PC-3 (cell line): Measurements from ENCODE around the gene EHHADH. TPM values are rescaled to one million over a fixed set of nuclear protein-coding genes. Genes with fewer than 3 reads are reported as not detected.
A peak's percentile ranks its signal among the peaks of the same experiment; 100 is the strongest.
"Not testable (repeated sequence)": the region's sequence is repeated elsewhere in the genome, so short reads cannot be mapped to it uniquely, and the experiment has no call there.

ENCODE experiments used
- ATAC-seq: fragments of 200-7000 bp; cut with Tn5 transposase; 2 replicates; pipeline ENCODE4 v1.9.1; 2020; ENCODE audit warnings: mild to moderate bottlenecking, moderate library complexity
- BruUV-seq: library from RNA; stranded (reverse); fragments of 400-500 nt; replicated peaks from 2 replicates; lab custom pipeline; 2021; lab: Mats Ljungman, UMichigan
- CTCF ChIA-PET: fragments of 300-600 bp; sonication (Branson Sonifier 250); formaldehyde crosslinking; loops from one replicate; lab custom pipeline; 2022; ENCODE audit warnings: antibody characterized with exemption; lab: Charles Lee
- POLR2A ChIA-PET: fragments of 300-600 bp; sonication (Branson Sonifier 250); formaldehyde crosslinking; loops from one replicate; lab custom pipeline; 2022; ENCODE audit warnings: antibody characterized with exemption; ENCODE audit not compliant: unreplicated experiment; lab: Charles Lee
- DNase-seq: peaks from one replicate; pipeline ENCODE4 v3.0.0-alpha.2; 2015
- H2AFZ ChIP-seq: fragments of 300-600 bp; sonication (generic); 2 replicates; pipeline ENCODE4 v1.6.0; 2016; ENCODE audit warnings: antibody characterized with exemption, low read length
- H3F3A ChIP-seq: fragments of 300-600 bp; sonication (generic); one replicate; pipeline ENCODE4 v1.6.0; 2017; ENCODE audit warnings: antibody characterized with exemption, low read length, control low read depth, mild to moderate bottlenecking; ENCODE audit not compliant: unreplicated experiment
- H3K27ac ChIP-seq: fragments of 300-600 bp; sonication (generic); 2 replicates; pipeline ENCODE4 v1.5.1; 2016; ENCODE audit warnings: mild to moderate bottlenecking, low read length
- H3K27me3 ChIP-seq: fragments of 300-600 bp; sonication (generic); 2 replicates; pipeline ENCODE4 v1.6.1; 2016; ENCODE audit warnings: low read length, mixed read lengths
- H3K36me3 ChIP-seq: fragments of 300-600 bp; sonication (generic); 2 replicates; pipeline ENCODE4 v1.6.1; 2016; ENCODE audit warnings: low read depth, mixed run types, low read length, mixed read lengths
- H3K4me1 ChIP-seq: fragments of 300-600 bp; sonication (generic); 2 replicates; pipeline ENCODE4 v1.5.1; 2016; ENCODE audit warnings: low read length; ENCODE audit not compliant: insufficient read depth
- H3K4me2 ChIP-seq: fragments of 300-600 bp; sonication (generic); 2 replicates; pipeline ENCODE4 v1.6.0; 2016; ENCODE audit warnings: low read length
- H3K4me3 ChIP-seq: fragments of 300-600 bp; sonication (generic); 2 replicates; pipeline ENCODE4 v1.5.1; 2016; ENCODE audit warnings: mild to moderate bottlenecking, low read length, mixed read lengths
- H3K79me2 ChIP-seq: fragments of 300-600 bp; sonication (generic); 2 replicates; pipeline ENCODE4 v1.6.1; 2017; ENCODE audit warnings: low read length, mixed read lengths
- H3K9ac ChIP-seq: fragments of 300-600 bp; sonication (generic); 2 replicates; pipeline ENCODE4 v1.6.0; 2016; ENCODE audit warnings: mild to moderate bottlenecking, low read length
- H3K9me2 ChIP-seq: fragments of 300-600 bp; sonication (generic); replicated peaks from 2 replicates; pipeline ENCODE4 v1.6.1; 2016; ENCODE audit warnings: mixed run types, low read length, mixed read lengths
- H3K9me3 ChIP-seq: fragments of 300-600 bp; sonication (generic); 2 replicates; pipeline ENCODE4 v1.6.1; 2016; ENCODE audit warnings: low read length, mixed read lengths
- H4K20me1 ChIP-seq: fragments of 300-600 bp; sonication (generic); 2 replicates; pipeline ENCODE4 v1.6.1; 2016; ENCODE audit warnings: low read length, mixed read lengths
- CTCF ChIP-seq: fragments of 300-600 bp; sonication (generic); conservative IDR thresholded peaks from 2 replicates; pipeline ENCODE4 v1.5.1; 2017; ENCODE audit warnings: antibody characterized with exemption, low read depth, mild to moderate bottlenecking, low read length
- EZH2 ChIP-seq: fragments of 300-600 bp; sonication (generic); IDR thresholded peaks from one replicate; pipeline ENCODE4 v1.6.1; 2017; ENCODE audit warnings: antibody characterized with exemption, mild to moderate bottlenecking, low read length; ENCODE audit not compliant: unreplicated experiment
- EZH2phosphoT487 ChIP-seq: fragments of 300-600 bp; sonication (generic); IDR thresholded peaks from 2 replicates; pipeline ENCODE4 v1.6.1; 2018; ENCODE audit warnings: mild to moderate bottlenecking, antibody characterized with exemption, low read length, borderline replicate concordance
- intact Hi-C: fragments of 100-400 bp; cut with micrococcal nuclease; formaldehyde crosslinking; loops from 2 replicates; pipeline ENCODE4 v1.9.0; 2023
- total RNA-seq: library from RNA; depleted of rRNA; stranded (reverse); fragments of >200 nt; gene quantifications from 2 replicates; pipeline ENCODE4 v1.2.3, GENCODE V29; 2014

The EHHADH gene
- total RNA-seq, 1 experiment from 2014 or later = 7.1 TPM

- ATAC-seq = no peak
- DNase-seq = no peak
- POLR2A ChIA-PET = interaction anchor here (0.5 kb wide), 1 partner anchor 100 kb away, joined by 3 read pairs; no protein-coding TSS in a partner anchor
- no TSS peak for BruUV-seq
- Histone ChIP-seq H3F3A (no peaks in the 10 kb centered on the region), H3K27me3 (no peaks in the 10 kb centered on the region), H3K27ac (no peak overlapping the region), H3K36me3 (no peaks in the 10 kb centered on the region), H2AFZ (no peak overlapping the region), H4K20me1 (no peaks in the 10 kb centered on the region), H3K9ac (no peak overlapping the region), H3K4me3 (no peak overlapping the region), H3K4me2 (no peak overlapping the region), H3K9me3 (no peaks in the 10 kb centered on the region), H3K79me2 (no peaks in the 10 kb centered on the region), H3K4me1 (peaks cover 5% of the 10 kb centered on the region), H3K9me2 (no peaks in the 10 kb centered on the region)
- TF ChIP-seq EZH2phosphoT487 = no peak
- TF ChIP-seq CTCF = no peak
- no peak for TF ChIP-seq EZH2
- intact Hi-C loops = no loop called here
- CTCF ChIA-PET = no interaction called here
Observed at GRCh38 chr3:185257334-185257733, 3.5 kb upstream of the EHHADH start.

- ATAC-seq = no peak
- H3K4me3 ChIP-seq = peak overlapping the region; percentile 98; the same call in 1 of the 2 replicates
- peaks cover 5% of the 10 kb centered on the region for H3K4me1 ChIP-seq
- H3K27ac ChIP-seq = no peak overlapping the region
- no peaks in the 10 kb centered on the region for H3K9me3 ChIP-seq
- peak overlapping the region; percentile 98 for H2AFZ ChIP-seq
- intact Hi-C loops = no loop called here
- no peaks in the 10 kb centered on the region for H3F3A ChIP-seq
- no peak overlapping the region for H3K9ac ChIP-seq
- ChIA-PET CTCF (no interaction called here), POLR2A (no interaction called here)
- H3K4me2 ChIP-seq = peak overlapping the region; percentile 90
- no peaks in the 10 kb centered on the region for H3K79me2 ChIP-seq
- no peak for DNase-seq
- TF ChIP-seq CTCF = no peak
- no peaks in the 10 kb centered on the region for H4K20me1 ChIP-seq
- H3K9me2 ChIP-seq = no peaks in the 10 kb centered on the region
- no TSS peak for BruUV-seq
- H3K27me3 ChIP-seq = no peaks in the 10 kb centered on the region
- H3K36me3 ChIP-seq = no peaks in the 10 kb centered on the region
Observed at GRCh38 chr3:185254799-185255198, 950 bp upstream of the EHHADH start.

- H3K27ac ChIP-seq, H3K4me1 ChIP-seq, DNase-seq, H3K79me2 ChIP-seq, H4K20me1 ChIP-seq, H3K9ac ChIP-seq, intact Hi-C loops, H3F3A ChIP-seq, H3K9me2 ChIP-seq, H3K9me3 ChIP-seq, CTCF ChIA-PET, H3K36me3 ChIP-seq, ATAC-seq, H3K27me3 ChIP-seq, BruUV-seq, POLR2A ChIA-PET: not testable (repeated sequence)
- H3K4me3 ChIP-seq = peak overlapping the region; percentile 98; the same call in 1 of the 2 replicates
- H2AFZ ChIP-seq = 0 out of 2 replicates have a peak overlapping the region, but pooled peaks have one; percentile 19
- H3K4me2 ChIP-seq = peak overlapping the region; percentile 90
Observed at GRCh38 chr3:185253133-185253532, 716 bp downstream of the EHHADH start.
